HepG2 (cell line): ENCODE measurements around the gene AGGF1. TPM values are rescaled to one million over a fixed set of nuclear protein-coding genes. Genes with fewer than 3 reads are reported as not detected.

Experiments
- KDM5B ChIP-seq: sonication (generic); formaldehyde crosslinking; IDR thresholded peaks from 2 replicates; pipeline ENCODE4 v1.4.0; 2020; ENCODE audit warnings: missing genetic modification reagents, mild to moderate bottlenecking, borderline replicate concordance
- MAFF ChIP-seq: IDR thresholded peaks from 2 replicates; pipeline ENCODE4 v1.6.1; 2011; ENCODE audit warnings: low read depth, low read length, improper control_type of control experiment
- NFATC3 ChIP-seq: sonication (generic); formaldehyde crosslinking; IDR thresholded peaks from 2 replicates; pipeline ENCODE4 v1.5.1; 2020; ENCODE audit warnings: mild to moderate bottlenecking, missing genetic modification reagents
- NONO ChIP-seq, 2 experiments: fragments of 450-650 bp in 1 of 2; sonication (generic) in 1 of 2; formaldehyde crosslinking in 1 of 2; IDR thresholded peaks in 1 of 2; conservative IDR thresholded peaks in 1 of 2; 2 replicates each; pipeline versions ENCODE4 v1.6.1 to v1.8.0; 2017 to 2022; ENCODE audit warnings: mild to moderate bottlenecking in 1 of 2, missing genetic modification reagents in 1 of 2, moderate library complexity in 1 of 2
- PHF20 ChIP-seq: sonication (generic); formaldehyde crosslinking; IDR thresholded peaks from 2 replicates; pipeline ENCODE4 v1.5.0; 2020; ENCODE audit warnings: mild to moderate bottlenecking, missing genetic modification reagents
- PHF5A ChIP-seq: IDR thresholded peaks from one replicate; pipeline ENCODE4 v1.6.1; 2018; ENCODE audit warnings: low read depth, missing genetic modification reagents; ENCODE audit not compliant: unreplicated experiment
- TAF15 ChIP-seq: fragments of 200-400 bp; formaldehyde crosslinking; IDR thresholded peaks from one replicate; pipeline ENCODE4 v1.6.1; 2018; ENCODE audit warnings: mild to moderate bottlenecking, low read depth, low read length; ENCODE audit not compliant: poor library complexity, severe bottlenecking
- TFE3 ChIP-seq: IDR thresholded peaks from 2 replicates; pipeline ENCODE4 v1.6.1; 2016
- ZBTB14 ChIP-seq: sonication (generic); formaldehyde crosslinking; IDR thresholded peaks from 2 replicates; pipeline ENCODE4 v1.4.0; 2020; ENCODE audit warnings: missing genetic modification reagents
- ZBTB21 ChIP-seq: sonication (generic); formaldehyde crosslinking; IDR thresholded peaks from 2 replicates; pipeline ENCODE4 v1.4.0; 2020; ENCODE audit warnings: missing genetic modification reagents
- ZBTB49 ChIP-seq: sonication (generic); formaldehyde crosslinking; IDR thresholded peaks from 2 replicates; pipeline ENCODE4 v1.4.0; 2020; ENCODE audit warnings: missing genetic modification reagents, borderline replicate concordance
- ZFAT ChIP-seq: sonication (generic); formaldehyde crosslinking; conservative IDR thresholded peaks from 2 replicates; pipeline ENCODE4 v1.8.1; 2023; ENCODE audit warnings: missing genetic modification reagents, inconsistent platforms
- ZIK1 ChIP-seq: sonication (generic); formaldehyde crosslinking; IDR thresholded peaks from 2 replicates; pipeline ENCODE4 v1.5.0; 2020; ENCODE audit warnings: mild to moderate bottlenecking, low read depth, missing genetic modification reagents, borderline replicate concordance
- ZNF350 ChIP-seq: sonication (generic); formaldehyde crosslinking; IDR thresholded peaks from 2 replicates; pipeline ENCODE4 v1.4.0; 2020; ENCODE audit warnings: mild to moderate bottlenecking, low read depth, missing genetic modification reagents, borderline replicate concordance
- ZNF562 ChIP-seq: sonication (generic); formaldehyde crosslinking; IDR thresholded peaks from 2 replicates; pipeline ENCODE4 v1.8.0; 2022; ENCODE audit warnings: missing genetic modification reagents, borderline replicate concordance
- ZNF569 ChIP-seq: sonication (generic); formaldehyde crosslinking; IDR thresholded peaks from 2 replicates; pipeline ENCODE4 v1.5.0; 2020; ENCODE audit warnings: mild to moderate bottlenecking, missing genetic modification reagents, moderate library complexity, borderline replicate concordance
- ZNF704 ChIP-seq: sonication (generic); formaldehyde crosslinking; IDR thresholded peaks from 2 replicates; pipeline ENCODE4 v1.8.1; 2023; ENCODE audit warnings: mild to moderate bottlenecking, inconsistent platforms, moderate library complexity, missing genetic modification reagents, borderline replicate concordance
- ZNF747 ChIP-seq: sonication (generic); formaldehyde crosslinking; IDR thresholded peaks from 2 replicates; pipeline ENCODE4 v1.8.1; 2023; ENCODE audit warnings: missing genetic modification reagents, mild to moderate bottlenecking, borderline replicate concordance
- ZNF761 ChIP-seq: sonication (generic); formaldehyde crosslinking; conservative IDR thresholded peaks from 2 replicates; pipeline ENCODE4 v1.4.0; 2020; ENCODE audit warnings: mild to moderate bottlenecking, missing genetic modification reagents
- ZNF772 ChIP-seq: sonication (generic); formaldehyde crosslinking; IDR thresholded peaks from 2 replicates; pipeline ENCODE4 v1.5.0; 2020; ENCODE audit warnings: mild to moderate bottlenecking, missing genetic modification reagents
- ZNF878 ChIP-seq: sonication (generic); formaldehyde crosslinking; IDR thresholded peaks from 2 replicates; pipeline ENCODE4 v1.8.1; 2023; ENCODE audit warnings: mild to moderate bottlenecking, missing genetic modification reagents, moderate library complexity
- polyA plus RNA-seq, 8 experiments: library from polyadenylated mRNA; depleted of rRNA in 3 of 8; stranded (reverse) in 7 of 8; unstranded in 1 of 8; fragments of >200 nt; fragmentation: Illumina TruSeq in 4 of 8; extraction: Trizol in 4 of 8; gene quantifications; 2 replicates each; pipeline versions ENCODE4 v1.2.1 to v1.2.3, GENCODE V29; 2011 to 2016; ENCODE audit warnings: low read depth in 4 of 8, missing spikeins in 1 of 8, mixed read lengths in 1 of 8; ENCODE audit not compliant: insufficient read depth in 1 of 8
- total RNA-seq, 5 experiments: library from RNA; depleted of rRNA; stranded (reverse); fragments of >200 nt; fragmentation: Illumina TruSeq; extraction: Trizol; gene quantifications; 2 replicates each; pipeline ENCODE4 v1.2.3, GENCODE V29; 2016; ENCODE audit warnings: low read depth in 1 of 5

AGGF1 gene
- total and polyA plus RNA-seq, 2 of the 13 experiments (the other 11 are each of a cell fraction or from before 2014, with no cell fraction given) = 12.9 to 15.5 TPM

GRCh38 chr5:77030097-77031071 lies at the start of gene AGGF1 (continued):
- TF ChIP-seq ZNF747 (CRISPR knock-in tag) (peak; percentile 60; the same call in 1 of the 2 replicates), PHF5A (CRISPR knock-in tag) (peak; percentile 61), ZBTB14 (CRISPR knock-in tag) (0 out of 2 replicates have a peak, but pooled peaks have one; percentile 16), TAF15 (peak; percentile 64), MAFF (no peak), ZBTB21 (peak; percentile 15; the same call in 1 of the 2 replicates), TFE3 (CRISPR knock-in tag) (no peak), NFATC3 (0 out of 2 replicates have a peak, but pooled peaks have one; percentile 26), ZNF772 (CRISPR knock-in tag) (peak; percentile 85), ZNF704 (peak; percentile 88; the same call in 1 of the 2 replicates), PHF20 (CRISPR knock-in tag) (peak; percentile 94), ZNF761 (CRISPR knock-in tag) (peak; percentile 69; the same call in 1 of the 2 replicates), NONO (IDR thresholded peaks at IDR 0.05) (no peak), NONO (CRISPR knock-in tag; conservative IDR thresholded peaks at IDR 0.05) (peak; percentile 64; the same call in 1 of the 2 replicates), ZIK1 (CRISPR knock-in tag) (peak; percentile 65; the same call in 1 of the 2 replicates), ZNF562 (CRISPR knock-in tag) (no peak), ZNF350 (CRISPR knock-in tag) (peak; percentile 84), ZBTB49 (CRISPR knock-in tag) (no peak), ZNF569 (CRISPR knock-in tag) (no peak), ZNF878 (no peak), ZFAT (CRISPR knock-in tag) (no peak), KDM5B (CRISPR knock-in tag) (peak; percentile 92)
